Uterus (tissue), 4 donors: ENCODE results near the gene GGT5. TPM values are rescaled to one million over a fixed set of nuclear protein-coding genes. Genes with fewer than 3 reads are reported as not detected.
"Not testable (repeated sequence)": the region's sequence is repeated elsewhere in the genome, so short reads cannot be mapped to it uniquely, and the experiment has no call there.

Source experiments
- DNase-seq, 2 donors: peaks; one replicate each; pipeline ENCODE4 v3.0.0-alpha.2; 2019 to 2020
- H3K27ac ChIP-seq, 2 donors: fragments of 200-600 bp; sonication (generic); 1 replicate in 1 of 2; 2 replicates in 1 of 2; pipeline ENCODE4 v1.5.1; 2016 to 2018
- H3K27me3 ChIP-seq, 2 donors: fragments of 200-600 bp; sonication (generic); one replicate each; pipeline ENCODE4 v1.5.1; 2018 to 2019; ENCODE audit warnings: control low read depth in 1 of 2
- H3K36me3 ChIP-seq, 2 donors: fragments of 200-600 bp; sonication (generic); one replicate each; pipeline ENCODE4 v1.5.1; 2019; ENCODE audit warnings: control low read depth in 1 of 2
- H3K4me1 ChIP-seq, 2 donors: fragments of 200-600 bp; sonication (generic); one replicate each; pipeline ENCODE4 v1.5.1; 2018 to 2019; ENCODE audit warnings: control low read depth in 1 of 2
- H3K4me3 ChIP-seq, 2 donors: fragments of 200-600 bp; sonication (generic); 1 replicate in 1 of 2; 2 replicates in 1 of 2; pipeline ENCODE4 v1.5.1; 2018 to 2019; ENCODE audit warnings: mild to moderate bottlenecking in 1 of 2
- H3K9me3 ChIP-seq, 2 donors: fragments of 200-600 bp; sonication (generic); one replicate each; pipeline ENCODE4 v1.5.1; 2019; ENCODE audit warnings: control low read depth in 1 of 2
- POLR2A ChIP-seq, 2 donors: fragments of 450-650 bp; IDR thresholded peaks; one replicate each; pipeline ENCODE4 v1.6.1; 2016; ENCODE audit warnings: antibody characterized with exemption in 2 of 2, mild to moderate bottlenecking in 1 of 2, moderate library complexity in 1 of 2
- intact Hi-C: fragments of 100-400 bp; cut with DNase I; formaldehyde crosslinking; loops from one replicate; pipeline ENCODE4 v1.15.1; 2023; ENCODE audit warnings: low total_unique reads
- total RNA-seq, 4 donors: library from RNA; depleted of rRNA in 3 of 4; stranded (reverse); fragments of >200 nt in 3 of 4; gene quantifications; one replicate each; pipeline versions ENCODE4 v1.1.0 to v1.2.4, GENCODE V29; 2014 to 2023
- TF ChIP-seq, protein P1 (sequence below), 4 experiments: fragments of 200-600 bp in 2 of 4; fragments of 450-650 bp in 2 of 4; sonication (generic) in 2 of 4; IDR thresholded peaks; one replicate each; pipeline ENCODE4 v1.5.1; 2016 to 2019; ENCODE audit warnings: antibody characterized with exemption in 4 of 4, mild to moderate bottlenecking in 2 of 4, moderate library complexity in 1 of 4
- donor health status: DM: yes; HTN: yes; CAD: no.

Gene GGT5
- total RNA-seq, 4 donors from 2014 or later, result 4.1 to 95.9 (median 54.9) TPM

DNA sequence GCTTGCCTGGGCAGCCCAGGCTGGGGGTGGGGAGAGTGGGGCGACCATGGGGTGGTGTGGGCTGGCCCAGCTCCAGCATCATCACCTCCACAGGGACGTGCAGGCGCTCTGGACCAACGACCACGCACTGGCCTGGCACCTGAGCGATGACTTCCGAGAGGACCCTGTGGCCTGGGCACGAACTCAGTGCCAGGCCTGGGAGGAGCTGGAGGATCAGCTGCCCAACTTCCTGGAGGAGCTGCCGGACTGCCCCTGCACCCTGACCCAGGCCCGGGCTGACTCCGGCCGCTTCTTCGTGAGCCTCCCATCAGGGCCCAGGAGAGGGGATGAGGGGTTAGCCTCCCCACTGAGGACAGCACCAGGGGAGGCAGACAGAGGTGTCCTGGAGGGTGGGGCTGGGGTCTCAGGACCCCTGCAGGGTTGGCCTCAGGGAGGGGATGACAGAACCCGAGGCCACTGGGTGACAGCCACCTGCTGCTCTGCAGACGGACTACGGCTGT is 59.8 kb downstream of the GGT5 start:
- Histone ChIP-seq H3K27ac (no peak overlapping the region), H3K36me3 (no peaks in the 10 kb centered on the region), H3K4me1 (peaks cover 0 to 3% of the 10 kb centered on the region in 2 donors), H3K9me3 (no peaks in the 10 kb centered on the region), H3K27me3 (no peaks in the 10 kb centered on the region), H3K4me3 (no peak overlapping the region)
- TF ChIP-seq, protein P1, sequence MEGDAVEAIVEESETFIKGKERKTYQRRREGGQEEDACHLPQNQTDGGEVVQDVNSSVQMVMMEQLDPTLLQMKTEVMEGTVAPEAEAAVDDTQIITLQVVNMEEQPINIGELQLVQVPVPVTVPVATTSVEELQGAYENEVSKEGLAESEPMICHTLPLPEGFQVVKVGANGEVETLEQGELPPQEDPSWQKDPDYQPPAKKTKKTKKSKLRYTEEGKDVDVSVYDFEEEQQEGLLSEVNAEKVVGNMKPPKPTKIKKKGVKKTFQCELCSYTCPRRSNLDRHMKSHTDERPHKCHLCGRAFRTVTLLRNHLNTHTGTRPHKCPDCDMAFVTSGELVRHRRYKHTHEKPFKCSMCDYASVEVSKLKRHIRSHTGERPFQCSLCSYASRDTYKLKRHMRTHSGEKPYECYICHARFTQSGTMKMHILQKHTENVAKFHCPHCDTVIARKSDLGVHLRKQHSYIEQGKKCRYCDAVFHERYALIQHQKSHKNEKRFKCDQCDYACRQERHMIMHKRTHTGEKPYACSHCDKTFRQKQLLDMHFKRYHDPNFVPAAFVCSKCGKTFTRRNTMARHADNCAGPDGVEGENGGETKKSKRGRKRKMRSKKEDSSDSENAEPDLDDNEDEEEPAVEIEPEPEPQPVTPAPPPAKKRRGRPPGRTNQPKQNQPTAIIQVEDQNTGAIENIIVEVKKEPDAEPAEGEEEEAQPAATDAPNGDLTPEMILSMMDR (IDR thresholded peaks at IDR 0.05), result no peak
- TF ChIP-seq POLR2A (IDR thresholded peaks at IDR 0.05), result no peak
- DNase-seq, result peak in 1 of 2 donors; percentile 13
- intact Hi-C loops, result loop anchor here (5.0 kb wide), 1 partner anchor 62 kb away; the partner anchor contains the start of gene GGT5

DNA sequence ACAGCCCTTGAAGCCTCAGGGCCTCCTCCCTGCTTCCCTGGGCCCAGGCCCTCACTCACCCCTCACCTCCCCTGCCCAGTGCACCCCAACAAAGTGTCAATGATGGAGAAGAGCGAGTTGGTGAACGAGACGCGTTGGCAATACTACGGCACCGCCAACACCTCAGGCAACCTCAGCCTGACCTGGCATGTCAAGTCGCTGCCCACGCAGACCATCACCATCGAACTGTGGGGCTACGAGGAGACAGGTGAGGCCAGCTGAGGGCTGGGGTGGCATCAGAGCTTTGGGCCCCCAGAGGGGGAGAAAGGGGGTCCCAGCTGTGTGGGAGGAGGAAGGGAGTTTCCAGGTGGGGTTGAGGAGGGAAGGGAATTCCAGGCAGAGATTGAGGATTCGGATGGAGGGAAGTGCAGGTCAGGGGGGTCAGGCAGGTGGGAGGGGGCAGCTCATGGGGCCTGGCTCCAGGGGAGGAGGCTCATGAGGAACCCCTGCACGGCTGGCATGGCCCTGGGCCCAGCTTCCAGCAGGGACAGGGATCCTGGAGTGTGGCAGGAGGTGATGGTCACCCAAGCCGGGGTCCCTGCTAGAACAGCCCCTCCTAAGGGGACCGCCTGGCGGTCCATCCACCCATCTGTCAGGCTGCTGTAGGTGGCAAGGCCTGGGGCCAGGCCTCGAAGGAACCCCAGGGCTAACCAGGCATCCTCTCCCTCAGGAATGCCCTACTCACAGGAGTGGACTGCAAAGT is 60.7 kb downstream of the GGT5 start:
- H3K4me3 ChIP-seq, result no peak overlapping the region
- no peak for DNase-seq
- intact Hi-C loops, result no loop called here
- TF ChIP-seq POLR2A (IDR thresholded peaks at IDR 0.05), result no peak
- TF ChIP-seq, protein P1 (IDR thresholded peaks at IDR 0.05), result no peak
- no peaks in the 10 kb centered on the region for H3K36me3 ChIP-seq
- no peak overlapping the region for H3K27ac ChIP-seq
- H3K9me3 ChIP-seq, result no peaks in the 10 kb centered on the region
- no peaks in the 10 kb centered on the region for H3K4me1 ChIP-seq
- H3K27me3 ChIP-seq, result no peaks in the 10 kb centered on the region

GRCh38 chr22:24183321-24184031 is 61.4 kb downstream of the GGT5 start:
- H3K27ac ChIP-seq, result no peak overlapping the region
- no peaks in the 10 kb centered on the region for H3K27me3 ChIP-seq
- TF ChIP-seq POLR2A (IDR thresholded peaks at IDR 0.05), result no peak
- no peak overlapping the region for H3K4me3 ChIP-seq
- H3K9me3 ChIP-seq, result no peaks in the 10 kb centered on the region
- intact Hi-C loops, result no loop called here
- no peak for DNase-seq
- H3K36me3 ChIP-seq, result no peaks in the 10 kb centered on the region
- H3K4me1 ChIP-seq, result no peaks in the 10 kb centered on the region

DNA sequence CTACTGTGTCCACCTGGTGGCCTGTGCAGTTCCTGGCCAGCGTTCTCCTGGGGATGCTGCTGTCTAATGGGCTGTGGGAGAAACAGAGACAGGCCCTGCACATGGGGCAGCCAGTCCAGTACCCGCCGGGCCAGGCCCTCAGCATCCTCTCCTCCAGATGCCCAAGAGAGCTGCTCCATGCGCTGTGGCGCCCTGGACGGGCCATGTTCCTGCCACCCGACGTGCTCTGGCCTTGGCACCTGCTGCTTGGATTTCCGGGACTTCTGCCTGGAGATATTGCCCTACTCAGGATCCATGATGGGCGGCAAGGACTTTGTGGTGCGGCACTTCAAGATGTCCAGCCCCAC is 62.0 kb downstream of the GGT5 start:
- H3K27me3 ChIP-seq, H3K9me3 ChIP-seq, intact Hi-C loops, H3K4me1 ChIP-seq, DNase-seq, H3K27ac ChIP-seq, H3K36me3 ChIP-seq, H3K4me3 ChIP-seq: not testable (repeated sequence)

- H3K27ac ChIP-seq, result peak overlapping the region; percentile 41 to 47
- intact Hi-C loops, result no loop called here
- H3K9me3 ChIP-seq, result no peaks in the 10 kb centered on the region
- no peaks in the 10 kb centered on the region for H3K27me3 ChIP-seq
- H3K4me1 ChIP-seq, result no peaks in the 10 kb centered on the region
- no peak for DNase-seq
- peak overlapping the region in 1 of 2 donors; percentile 1 for H3K4me3 ChIP-seq
- no peaks in the 10 kb centered on the region for H3K36me3 ChIP-seq
- TF ChIP-seq POLR2A (IDR thresholded peaks at IDR 0.05), result no peak
- TF ChIP-seq, protein P1 (IDR thresholded peaks at IDR 0.05), result peak in 1 of 4 experiments; percentile 27
Observed at GRCh38 chr22:24181996-24182899, 62.6 kb downstream of the GGT5 start.
